Stimulated activated CD8-positive, alpha-beta memory T cell treated with anti-CD3 and anti-CD28 coated beads, Interleukin-12 subunit alpha, Interleukin-12 subunit beta, amount 100 ng/mL, for 24 hours (primary cell): ENCODE measurements around the gene POLDIP3.

Experiments used
- DNase-seq: peaks from one replicate; pipeline ENCODE4 v3.0.0-alpha.2; 2020; ENCODE audit errors: extremely low read depth

Gene POLDIP3

DNA sequence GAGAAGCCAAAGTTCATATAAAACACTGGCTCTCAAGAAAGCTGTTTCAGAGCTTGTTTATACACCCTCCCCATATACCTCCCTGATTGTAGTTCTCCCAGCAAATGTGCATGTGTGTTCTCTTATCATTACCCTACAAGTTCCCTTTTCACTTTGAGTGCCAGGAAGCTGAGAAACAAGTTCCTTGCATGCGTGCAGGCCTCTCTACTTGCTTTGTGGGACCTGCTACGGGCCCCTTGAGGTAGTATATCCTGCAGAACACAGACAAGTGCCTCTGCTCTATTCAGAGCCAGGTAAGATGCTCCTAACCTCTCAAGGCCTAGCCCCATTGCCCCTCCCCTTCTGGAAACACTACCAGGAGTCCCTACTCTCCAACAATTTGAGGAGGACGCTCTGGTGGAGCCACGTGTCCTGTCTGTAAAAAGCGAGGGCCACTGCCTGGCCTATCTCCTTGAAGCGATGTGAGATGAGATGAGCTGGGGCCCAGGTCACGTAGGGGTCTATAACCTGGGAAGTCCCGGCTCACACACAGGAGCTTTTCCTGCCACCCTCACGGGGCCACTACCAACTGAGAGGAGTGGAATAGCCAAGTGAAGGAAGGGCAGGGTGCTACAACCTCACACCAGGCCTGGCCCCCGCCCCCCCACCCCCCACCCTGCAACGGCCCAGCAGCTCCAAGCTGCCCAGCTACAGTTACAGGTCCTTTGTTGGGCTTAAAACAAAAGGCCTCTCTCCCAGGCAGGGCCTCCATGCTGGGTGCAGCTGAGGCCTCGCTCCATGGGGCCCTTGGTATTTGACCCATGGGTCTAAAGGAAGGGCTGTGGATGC, 28.3 kb upstream of the POLDIP3 start:
- DNase-seq = no peak

DNA sequence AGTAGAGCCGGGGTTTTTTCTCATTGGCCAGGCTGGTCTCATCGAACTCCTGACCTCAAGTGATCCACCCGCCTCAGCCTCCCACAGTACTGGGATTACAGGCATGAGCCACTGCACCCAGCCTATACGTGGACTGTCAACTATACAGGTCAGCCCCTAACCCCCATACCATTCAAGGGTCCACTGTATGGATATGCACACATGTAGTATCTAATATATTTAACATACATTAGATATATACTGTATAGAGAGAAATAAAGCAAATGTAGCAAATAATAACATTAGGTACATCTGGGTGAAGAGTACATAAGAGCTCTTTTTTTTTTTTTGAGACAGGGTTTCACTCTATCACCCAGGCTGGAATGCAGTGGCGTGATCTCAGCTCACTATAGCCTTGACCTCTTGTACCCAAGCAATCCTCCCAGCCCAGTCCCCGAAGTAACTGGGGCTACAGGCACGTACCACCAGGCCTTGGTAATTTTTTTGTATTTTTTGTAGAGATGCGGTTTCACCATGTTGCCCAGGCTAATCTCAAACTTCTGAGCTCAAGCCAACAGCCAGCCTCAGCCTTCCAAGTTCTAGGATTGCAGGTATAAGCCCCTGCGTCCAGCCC, 27.2 kb upstream of the POLDIP3 start:
- no peak for DNase-seq

DNA sequence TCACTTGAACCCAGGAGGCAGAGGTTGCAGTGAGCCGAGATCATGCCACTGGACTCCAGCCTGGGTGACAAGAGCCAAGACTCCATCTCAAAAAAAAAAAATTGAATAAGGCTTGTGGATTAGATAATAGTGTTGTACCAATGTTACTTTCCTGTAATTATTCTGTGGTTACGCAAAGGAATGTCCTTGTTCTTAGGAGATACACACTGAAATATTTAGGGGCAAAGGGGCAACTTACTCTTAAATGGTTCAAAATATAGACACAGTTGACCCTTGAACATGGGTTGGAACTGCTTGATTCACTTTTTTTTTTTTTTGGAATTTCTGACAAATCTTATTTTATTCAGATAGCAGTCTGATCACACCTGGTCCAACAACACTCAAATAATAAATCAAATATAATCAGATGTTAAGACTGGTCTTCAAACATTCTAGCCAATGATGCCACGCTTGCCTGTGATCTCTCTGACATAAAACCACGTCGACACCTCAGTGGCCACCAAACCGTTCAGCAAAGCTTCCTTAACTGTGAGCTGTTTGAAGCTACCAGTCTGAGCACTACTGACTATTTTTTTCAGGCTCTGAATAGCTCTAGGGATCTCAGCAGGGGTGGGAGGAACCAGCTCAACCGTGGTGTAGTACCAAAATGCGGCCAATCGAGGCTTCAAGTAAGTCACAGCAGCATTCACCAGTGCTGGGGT, 25.0 kb upstream of the POLDIP3 start:
- no peak for DNase-seq

DNA sequence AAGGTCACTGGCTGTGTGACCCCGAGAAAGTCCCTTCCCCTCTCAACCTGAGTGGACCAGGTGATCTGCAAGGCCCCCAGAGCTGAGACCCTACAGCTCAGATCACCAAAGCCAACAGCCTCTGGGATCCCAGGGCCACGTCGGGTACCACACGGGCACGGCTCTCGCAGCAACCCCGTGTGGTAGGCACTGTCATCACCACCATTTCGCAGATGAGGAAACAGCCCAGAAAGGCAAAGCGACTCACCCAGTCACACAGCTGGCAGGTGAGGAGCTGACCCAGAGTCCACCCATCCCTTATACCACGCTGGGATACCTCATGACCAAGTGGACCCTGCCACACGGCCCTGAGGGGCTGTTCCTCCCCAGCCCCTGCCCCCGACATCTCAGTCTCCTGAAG, 22.9 kb upstream of the POLDIP3 start:
- no peak for DNase-seq

DNA sequence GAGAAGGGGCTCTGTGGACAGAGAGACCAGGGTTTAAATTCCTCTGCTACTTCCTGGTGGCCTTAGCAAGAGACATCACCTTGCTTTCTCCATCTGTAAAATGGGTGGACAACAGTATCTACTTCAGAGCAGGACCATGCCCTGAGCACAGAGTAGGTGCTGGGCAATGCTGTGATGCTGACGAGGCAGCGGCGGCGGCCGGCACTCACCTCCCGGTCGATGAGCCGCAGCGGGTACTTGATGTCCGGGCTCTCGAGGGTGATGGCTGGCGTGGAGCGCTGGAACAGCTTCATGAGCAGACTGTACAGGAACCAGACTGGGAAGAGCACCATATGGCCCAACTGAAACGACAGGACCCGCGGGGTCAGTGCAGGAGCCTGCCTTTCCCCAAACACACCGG, 21.8 kb upstream of the POLDIP3 start:
- no peak for DNase-seq

DNA sequence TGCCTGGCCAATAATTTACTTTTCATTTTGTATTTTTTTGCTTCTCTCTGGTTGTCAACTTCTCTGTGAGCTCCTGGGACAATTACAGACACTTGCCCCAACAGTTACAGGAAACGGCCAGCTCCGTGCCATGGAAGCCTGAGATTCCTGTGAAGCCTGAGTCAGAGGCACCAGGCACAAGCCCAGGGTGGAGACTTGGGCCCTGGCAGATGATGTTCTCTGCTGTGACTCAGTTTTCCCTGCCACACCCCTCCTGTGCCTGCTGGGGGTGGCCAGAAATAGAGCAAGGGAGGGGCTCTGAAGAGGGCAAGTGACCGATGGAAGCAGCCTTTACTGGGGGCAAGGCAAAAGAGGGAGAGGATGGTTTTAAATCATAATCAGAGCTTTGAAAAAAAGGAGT, 20.8 kb upstream of the POLDIP3 start:
- no peak for DNase-seq

DNA sequence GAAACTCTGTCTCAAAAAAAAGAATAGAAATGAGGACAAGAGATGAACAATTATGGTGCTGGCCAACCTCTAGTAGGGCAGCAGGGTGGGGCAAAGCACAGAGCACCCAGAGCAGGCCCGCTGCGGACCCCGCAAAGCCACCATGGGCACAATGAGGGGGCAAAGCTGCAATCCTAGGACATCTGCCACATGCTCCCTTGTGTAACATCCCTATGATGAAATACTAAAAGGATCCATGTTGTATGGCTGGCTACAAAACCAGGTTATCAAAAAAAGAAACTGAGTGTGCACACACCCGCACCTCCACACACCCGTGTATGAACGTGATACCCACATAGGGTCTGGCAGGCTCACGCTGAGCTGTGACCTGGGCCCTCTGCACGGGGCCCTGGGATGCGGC, 18.3 kb upstream of the POLDIP3 start:
- DNase-seq = no peak

DNA sequence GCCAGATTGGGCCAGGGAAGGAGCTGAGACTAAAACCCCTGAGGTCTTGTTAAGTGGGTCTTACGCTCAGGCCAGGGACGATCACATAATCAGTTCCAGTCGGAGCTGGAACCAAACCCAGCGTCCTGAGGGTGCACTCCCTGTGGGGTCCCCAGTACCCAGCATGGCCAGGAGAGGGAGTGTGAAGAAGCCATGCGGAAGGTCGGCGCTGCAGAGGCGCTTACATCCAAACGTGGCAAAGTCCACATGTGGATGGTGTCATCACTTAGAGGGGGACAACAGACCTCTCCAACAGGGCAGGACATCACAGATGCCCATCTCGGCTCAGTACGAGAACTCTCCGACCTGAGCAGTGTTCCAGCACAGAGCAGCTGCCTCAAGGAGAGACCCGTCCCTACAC, 17.4 kb upstream of the POLDIP3 start:
- no peak for DNase-seq

DNA sequence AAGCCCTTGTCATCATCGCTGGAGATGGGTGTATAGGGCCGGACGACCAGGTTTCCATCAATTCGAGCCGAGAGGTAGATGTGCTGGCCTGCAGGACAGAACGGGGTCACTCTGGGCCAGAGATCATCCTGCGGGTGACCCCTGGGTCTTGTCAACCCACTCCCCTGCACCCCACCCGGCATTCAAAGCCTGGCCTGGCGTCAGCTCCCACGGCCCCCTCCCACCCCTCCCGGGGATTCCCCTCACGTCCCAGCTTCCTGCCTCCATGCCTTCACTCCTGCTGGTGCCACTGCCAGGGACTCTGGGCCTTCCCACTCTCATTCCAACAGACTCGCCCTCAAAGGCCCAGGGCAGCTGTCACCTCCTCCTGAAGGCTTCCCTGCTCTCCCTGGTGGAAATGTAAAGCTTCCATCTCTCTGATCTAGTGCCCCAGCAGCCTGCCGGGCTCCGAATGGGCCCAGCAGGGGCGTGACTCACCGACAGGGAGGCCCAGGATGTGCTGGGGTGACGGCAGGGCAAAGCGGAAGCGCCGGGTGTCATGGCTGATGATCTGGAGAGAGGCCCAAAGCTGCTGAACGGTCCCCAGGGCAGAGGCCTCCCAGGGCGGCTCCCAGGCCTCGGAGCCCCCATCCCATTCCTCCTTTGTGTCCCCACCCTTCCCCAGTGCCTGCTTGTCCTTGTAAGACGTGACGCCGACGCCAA, 16.4 kb upstream of the POLDIP3 start:
- no peak for DNase-seq

DNA sequence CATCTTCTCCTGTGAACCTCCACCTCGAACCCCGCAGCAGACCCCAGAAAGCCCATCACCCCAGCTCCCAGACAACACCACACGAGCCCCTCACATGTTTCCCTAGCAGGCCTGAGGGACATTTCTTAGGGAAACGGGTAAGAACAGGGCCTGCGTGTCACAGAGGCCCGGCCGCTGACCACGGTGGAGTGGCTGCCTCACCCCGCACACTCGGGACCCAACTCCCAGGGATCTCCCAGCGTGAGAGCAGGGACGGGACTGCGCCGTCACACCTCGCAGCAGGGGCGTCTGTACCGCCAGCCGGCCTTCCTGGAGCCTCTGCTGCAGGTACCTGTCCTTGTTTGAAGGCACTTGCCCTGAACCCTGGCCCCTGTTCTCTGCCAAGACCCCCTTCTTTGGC, 15.5 kb upstream of the POLDIP3 start:
- DNase-seq = no peak

DNA sequence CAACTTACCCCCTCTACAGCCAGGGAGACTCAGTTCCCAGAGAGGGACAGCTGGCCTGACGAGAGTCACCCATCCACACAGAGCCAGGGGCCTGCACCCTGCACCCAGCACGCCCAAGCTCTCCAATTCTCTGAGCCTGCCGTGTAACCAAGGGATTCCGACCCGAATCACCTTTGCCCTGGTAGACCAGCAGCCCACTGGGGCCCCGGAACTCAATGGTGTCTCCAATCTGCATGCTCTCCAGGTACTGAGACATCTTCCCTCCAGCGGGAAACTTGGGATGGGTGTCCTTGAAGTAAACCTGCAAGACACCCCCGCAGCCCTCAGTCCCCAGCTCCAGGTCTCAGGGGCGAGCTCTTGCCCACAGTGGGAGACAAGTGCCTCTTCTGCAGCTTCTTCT, 13.3 kb upstream of the POLDIP3 start:
- DNase-seq = no peak

DNA sequence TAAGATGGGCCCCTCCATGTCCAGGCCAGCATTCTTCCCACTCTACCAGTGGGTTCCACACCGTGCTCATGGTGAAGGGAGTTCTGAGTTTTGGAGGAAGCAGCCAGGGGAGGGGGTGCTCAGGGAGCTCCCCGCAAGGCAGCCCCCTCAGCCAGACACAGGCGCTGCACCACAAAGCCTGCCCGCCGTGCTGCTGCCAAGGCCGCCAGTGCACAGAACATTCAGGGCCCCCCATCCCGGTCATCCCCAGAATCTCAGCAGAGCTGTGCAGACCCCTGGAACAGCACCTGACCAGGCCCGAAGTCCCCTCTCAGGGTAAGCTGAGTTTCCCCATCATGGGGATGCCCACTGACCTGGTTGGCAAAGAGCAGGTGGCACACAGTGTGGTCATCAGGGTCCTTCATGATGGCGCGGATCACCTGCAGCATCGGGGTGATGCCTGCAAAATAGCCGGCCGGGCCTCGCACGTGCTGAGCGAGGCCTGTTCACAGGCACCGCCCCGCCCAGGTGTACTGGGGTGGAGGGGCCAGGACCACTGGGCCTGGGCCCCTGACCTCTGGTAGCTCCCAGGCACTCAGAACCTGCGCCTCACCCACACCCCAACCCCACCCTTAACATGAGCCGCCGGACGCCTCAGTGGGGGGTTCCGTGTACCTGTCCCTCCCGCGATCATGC, 12.4 kb upstream of the POLDIP3 start:
- no peak for DNase-seq

DNA sequence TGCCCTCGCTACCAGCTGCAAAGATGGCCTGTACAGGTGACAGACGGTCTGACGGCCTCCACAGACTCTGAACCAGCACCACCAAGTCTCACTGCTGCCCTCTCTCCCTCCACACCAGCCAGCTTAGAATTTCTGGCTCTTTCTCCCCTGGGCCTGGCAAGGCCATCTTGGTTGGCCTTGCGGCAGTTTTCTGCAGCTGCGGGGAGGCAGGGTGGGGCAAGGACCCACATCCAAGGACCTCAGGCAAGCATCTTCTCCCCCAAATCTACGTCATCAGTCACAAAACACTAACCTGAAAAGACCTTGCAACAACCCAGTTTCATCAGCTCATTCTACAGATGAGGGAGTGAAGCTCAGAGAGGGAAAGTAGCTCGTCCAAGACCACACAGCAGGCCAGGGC, 11.7 kb upstream of the POLDIP3 start:
- no peak for DNase-seq

DNA sequence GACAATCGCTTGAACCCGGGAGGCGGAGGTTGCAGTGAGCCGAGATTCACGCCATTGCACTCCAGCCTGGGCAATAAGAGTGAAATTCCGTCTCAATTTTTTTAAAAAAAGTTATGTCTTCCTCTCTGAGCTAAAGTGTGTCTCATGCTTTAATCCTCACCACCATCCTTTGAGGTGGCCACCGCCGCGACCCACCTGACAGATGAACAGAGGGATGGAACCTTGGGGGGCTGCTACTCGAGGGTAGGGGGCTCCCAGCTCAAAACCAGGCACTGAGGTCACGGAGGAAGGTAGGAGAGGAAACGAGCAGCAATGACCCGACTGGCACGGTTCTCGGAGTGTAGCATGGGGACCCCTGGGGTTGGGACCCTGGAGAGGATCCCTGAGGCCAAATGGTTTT, 10.7 kb upstream of the POLDIP3 start:
- DNase-seq = no peak

DNA sequence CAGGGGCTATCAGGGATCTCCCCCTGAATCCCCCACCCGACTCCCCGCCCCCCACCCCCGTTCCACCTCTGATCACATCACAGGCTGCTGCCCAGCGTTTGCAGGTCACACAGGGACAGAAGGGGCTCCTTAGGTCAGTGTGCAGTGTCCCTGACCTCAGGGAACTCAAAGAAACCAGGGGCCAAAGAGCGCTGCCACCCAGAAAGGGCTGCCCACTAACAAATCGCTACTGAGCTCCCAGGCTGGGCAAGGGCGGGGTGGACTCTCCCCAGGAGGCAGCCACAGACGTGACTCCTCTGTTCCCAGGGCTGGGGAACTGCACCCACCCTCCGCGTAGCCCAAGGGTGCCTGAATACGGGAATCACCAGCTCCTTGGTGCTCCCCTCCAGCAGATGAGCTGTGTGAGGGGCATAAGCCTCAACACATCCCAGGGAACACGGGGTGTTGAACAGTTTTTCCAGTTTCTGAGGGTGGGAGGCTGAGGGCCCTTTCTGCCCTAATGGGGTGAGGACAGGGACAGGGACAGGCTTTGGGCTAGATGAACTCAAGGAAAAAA, 9.9 kb upstream of the POLDIP3 start:
- DNase-seq = no peak

DNA sequence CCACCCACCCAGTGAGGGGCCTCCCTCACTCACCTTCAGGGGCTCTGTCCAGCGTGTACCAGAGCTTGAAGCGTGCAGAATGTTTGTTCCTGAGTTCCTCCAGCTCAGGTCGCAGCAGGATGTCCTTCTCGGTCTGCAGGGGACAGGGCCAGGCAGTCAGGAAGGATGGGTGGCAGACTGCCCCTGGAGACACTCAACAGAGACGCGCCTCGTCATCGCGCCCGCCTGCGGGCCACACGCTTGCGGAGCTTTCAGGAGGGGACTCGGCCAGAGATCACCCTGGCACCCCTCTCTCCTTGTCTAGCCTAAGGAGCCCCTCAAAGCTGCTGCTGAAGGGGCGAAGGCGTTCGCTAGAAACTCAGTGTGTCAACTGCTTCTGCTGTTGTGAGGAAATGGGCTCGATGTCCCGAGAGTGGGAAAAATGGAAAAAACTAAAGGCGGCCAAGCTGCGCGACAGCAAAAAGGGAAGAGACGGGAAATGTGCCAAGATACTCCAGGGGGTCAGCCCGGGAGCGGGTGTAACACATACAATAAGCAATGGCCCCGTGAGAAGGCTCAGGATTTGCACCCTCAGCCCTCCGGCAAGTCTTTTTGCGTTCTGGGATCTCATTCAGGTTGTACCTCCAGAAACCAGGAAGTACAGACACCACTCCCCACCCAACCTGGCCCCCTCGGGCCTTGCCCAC, 9.2 kb upstream of the POLDIP3 start:
- no peak for DNase-seq

DNA sequence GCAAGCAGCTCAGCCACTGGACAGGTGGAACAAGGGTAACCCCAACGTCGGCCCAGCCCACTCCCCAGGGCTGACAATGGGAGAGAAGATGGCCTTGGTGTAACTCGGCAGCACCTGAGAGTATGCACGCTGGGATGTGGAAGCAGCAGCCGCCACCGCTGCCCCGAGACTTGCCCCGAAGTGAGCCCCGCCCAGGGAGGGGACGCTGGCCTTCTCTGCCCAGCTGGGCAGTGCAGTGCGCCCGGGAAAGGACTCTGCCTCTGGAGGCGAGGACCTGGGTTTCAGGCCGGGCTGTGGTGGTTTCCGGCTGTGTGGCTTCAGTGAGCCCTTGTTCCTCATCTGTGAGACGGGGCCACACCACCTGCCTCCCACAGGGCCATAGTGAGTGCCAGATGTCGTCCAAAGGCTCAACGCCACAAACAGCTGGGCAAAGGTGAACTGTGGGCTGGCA, 8.6 kb upstream of the POLDIP3 start:
- no peak for DNase-seq

DNA sequence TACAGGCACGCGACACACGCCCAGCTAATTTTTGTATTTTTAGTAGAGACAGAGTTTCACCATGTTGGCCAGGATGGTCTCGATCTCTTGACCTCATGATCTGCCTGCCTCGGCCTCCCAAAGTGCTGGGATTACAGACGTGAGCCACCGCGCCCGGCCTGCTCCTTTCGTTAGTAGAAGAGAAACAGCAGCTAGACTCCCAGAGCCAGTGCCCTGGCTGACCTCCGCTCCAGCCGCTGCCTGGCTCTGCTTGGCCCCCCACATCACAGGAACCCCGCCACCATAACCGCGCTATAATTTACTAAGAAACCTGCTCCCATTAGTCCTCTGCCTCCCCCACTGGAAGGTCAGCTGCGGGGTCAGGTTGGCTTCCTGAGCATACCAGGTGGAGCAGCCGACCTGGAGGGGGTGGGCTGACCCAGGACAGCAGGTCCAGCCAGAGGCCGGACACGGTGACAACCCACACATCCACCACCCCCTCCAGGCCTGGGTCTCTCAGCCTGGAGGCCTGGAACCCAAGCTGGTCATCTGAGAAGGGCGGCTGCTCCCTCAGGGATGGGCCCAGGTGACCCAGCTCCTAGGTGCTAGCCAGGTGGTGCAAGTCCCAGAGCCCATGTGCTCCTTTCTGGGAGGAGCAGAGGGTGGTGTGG, 7.5 kb upstream of the POLDIP3 start:
- DNase-seq = no peak

DNA sequence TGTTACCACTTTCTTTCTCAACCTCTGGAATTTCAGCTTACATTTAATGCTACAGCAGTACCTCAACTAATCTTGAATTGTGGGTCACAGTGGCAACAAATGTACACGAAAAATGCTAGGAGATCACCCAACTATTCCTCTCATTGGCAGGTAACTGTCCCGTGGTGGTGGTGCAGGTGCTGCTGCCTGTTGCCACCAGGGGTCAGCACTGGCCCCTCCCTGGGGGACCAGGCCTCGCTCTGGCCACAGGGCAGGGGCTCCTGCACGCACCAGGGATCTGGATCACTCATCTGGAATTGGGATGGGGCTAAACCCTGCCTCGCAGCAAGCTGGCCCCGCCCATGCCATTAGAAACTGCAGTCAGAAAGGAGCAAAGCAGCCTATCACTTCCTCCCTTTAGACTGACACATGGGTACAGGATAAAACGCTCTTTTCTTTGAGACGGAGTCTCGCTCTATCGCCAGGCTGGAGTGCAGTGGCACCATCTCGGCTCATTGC, 6.9 kb upstream of the POLDIP3 start:
- DNase-seq = no peak

DNA sequence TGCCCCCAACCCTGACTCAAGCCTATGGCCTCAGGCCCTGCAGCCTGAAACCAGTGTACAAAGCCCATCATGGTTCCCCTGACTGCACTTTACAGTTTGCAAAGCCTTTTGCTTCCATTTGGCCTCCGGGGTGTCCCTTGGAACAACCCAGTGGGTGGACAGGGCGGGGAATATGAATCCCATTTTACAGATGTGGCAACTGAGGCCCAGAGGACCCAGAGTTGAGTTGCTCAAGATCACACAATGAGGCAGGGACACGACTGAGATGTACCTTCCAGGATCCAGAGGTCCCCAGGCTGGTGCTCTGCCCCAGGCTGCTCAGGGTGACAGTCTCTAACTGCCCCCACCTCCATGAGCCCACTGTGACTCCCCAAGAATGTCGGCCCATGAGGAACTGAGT, 5.4 kb upstream of the POLDIP3 start:
- no peak for DNase-seq
